CD14-positive monocyte (primary cell): ENCODE measurements around the gene TAS2R20. TPM values are rescaled to one million over a fixed set of nuclear protein-coding genes. Genes with fewer than 3 reads are reported as not detected.

Experiments
- DNase-seq, 3 donors: peaks; one replicate each; pipeline ENCODE4 v3.0.0-alpha.2; 2011 to 2022
- H2AFZ ChIP-seq: 2 replicates; pipeline ENCODE4 v1.6.0; 2012; ENCODE audit warnings: mild to moderate bottlenecking, low read depth, low read length, inconsistent platforms; ENCODE audit not compliant: insufficient read depth, poor library complexity, severe bottlenecking
- H3K27ac ChIP-seq, 2 donors: 1 replicate in 1 of 2; 2 replicates in 1 of 2; pipeline ENCODE4 v1.5.1; 2012 to 2013; ENCODE audit warnings: low read length in 2 of 2, control low read depth in 1 of 2, inconsistent platforms in 1 of 2, low read depth in 1 of 2, mild to moderate bottlenecking in 1 of 2
- H3K27me3 ChIP-seq, 2 donors: one replicate each; pipeline versions ENCODE4 v1.6.0 to v1.6.1; 2011 to 2013; ENCODE audit warnings: low read length in 2 of 2; ENCODE audit not compliant: control insufficient read depth in 2 of 2, insufficient read depth in 2 of 2
- H3K36me3 ChIP-seq, 2 donors: replicated peaks in 1 of 2; 1 replicate in 1 of 2; 2 replicates in 1 of 2; pipeline versions ENCODE4 v1.5.1 to v1.6.1; 2012 to 2013; ENCODE audit warnings: low read length in 2 of 2, control low read depth in 1 of 2, inconsistent platforms in 1 of 2, mild to moderate bottlenecking in 1 of 2; ENCODE audit not compliant: insufficient read depth in 2 of 2, control insufficient read depth in 1 of 2
- H3K4me1 ChIP-seq, 2 donors: 1 replicate in 1 of 2; 2 replicates in 1 of 2; pipeline versions ENCODE4 v1.5.1 to v1.6.1; 2012 to 2013; ENCODE audit warnings: low read length in 2 of 2, control low read depth in 1 of 2, inconsistent platforms in 1 of 2, mild to moderate bottlenecking in 1 of 2, moderate library complexity in 1 of 2; ENCODE audit not compliant: insufficient read depth in 2 of 2, control insufficient read depth in 1 of 2
- H3K4me2 ChIP-seq: replicated peaks from 2 replicates; pipeline ENCODE3; 2012; ENCODE audit warnings: low read length, moderate library complexity, mild to moderate bottlenecking; ENCODE audit not compliant: poor library complexity, severe bottlenecking; ENCODE audit errors: extremely low read depth
- H3K4me3 ChIP-seq, 3 experiments: fragments of 200-600 bp in 1 of 3; sonication (generic) in 1 of 3; replicated peaks in 1 of 3; 1 replicate in 2 of 3; 2 replicates in 1 of 3; pipeline ENCODE4 v1.5.1; 2011 to 2013; ENCODE audit warnings: low read length in 3 of 3, mild to moderate bottlenecking in 3 of 3, control low read depth in 2 of 3, low read depth in 2 of 3, inconsistent platforms in 1 of 3, moderate library complexity in 1 of 3
- H3K79me2 ChIP-seq: 2 replicates; pipeline ENCODE4 v1.6.0; 2012; ENCODE audit warnings: mild to moderate bottlenecking, control low read depth, inconsistent platforms, low read length, moderate library complexity; ENCODE audit not compliant: insufficient read depth
- H3K9ac ChIP-seq: 2 replicates; pipeline ENCODE4 v1.6.0; 2017; ENCODE audit warnings: low read length, mild to moderate bottlenecking; ENCODE audit not compliant: insufficient read depth, poor library complexity, severe bottlenecking
- H3K9me3 ChIP-seq, 2 donors: replicated peaks in 1 of 2; 1 replicate in 1 of 2; 2 replicates in 1 of 2; pipeline versions ENCODE4 v1.5.1 to v1.6.1; 2012 to 2013; ENCODE audit warnings: low read length in 2 of 2, control low read depth in 1 of 2; ENCODE audit not compliant: control insufficient read depth in 1 of 2, insufficient read depth in 1 of 2
- H4K20me1 ChIP-seq: 2 replicates; pipeline ENCODE4 v1.6.0; 2012; ENCODE audit warnings: mild to moderate bottlenecking, low read length, control low read depth, moderate library complexity; ENCODE audit not compliant: insufficient read depth
- H3K27ac Mint-ChIP-seq, 7 donors: one replicate each; pipeline ENCODE4 v1.8.0; 2020; ENCODE audit warnings: mild to moderate bottlenecking in 7 of 7, mixed read lengths in 7 of 7, moderate library complexity in 6 of 7, inconsistent platforms in 2 of 7
- H3K27me3 Mint-ChIP-seq, 3 donors: one replicate each; pipeline ENCODE4 v1.8.0; 2021 to 2022; ENCODE audit warnings: low read depth in 3 of 3, mild to moderate bottlenecking in 3 of 3, mixed read lengths in 3 of 3, moderate library complexity in 3 of 3, inconsistent platforms in 1 of 3
- H3K36me3 Mint-ChIP-seq, 2 donors: one replicate each; pipeline ENCODE4 v1.8.0; 2020; ENCODE audit warnings: mixed read lengths in 2 of 2, inconsistent platforms in 1 of 2, mild to moderate bottlenecking in 1 of 2
- H3K4me1 Mint-ChIP-seq: one replicate; pipeline ENCODE4 v1.8.0; 2020; ENCODE audit warnings: mild to moderate bottlenecking, mixed read lengths
- H3K4me3 Mint-ChIP-seq, 2 donors: one replicate each; pipeline ENCODE4 v1.8.0; 2020; ENCODE audit warnings: mild to moderate bottlenecking in 2 of 2, mixed read lengths in 2 of 2, moderate library complexity in 1 of 2
- H3K9me3 Mint-ChIP-seq, 7 donors: one replicate each; pipeline ENCODE4 v1.8.0; 2020 to 2022; ENCODE audit warnings: mixed read lengths in 7 of 7, mild to moderate bottlenecking in 6 of 7, moderate library complexity in 6 of 7, inconsistent platforms in 2 of 7
- WGBS: methylation state at CpG from one replicate; pipeline ENCODE4 v1.1.5; 2013; ENCODE audit warnings: missing lambda C conversion rate; ENCODE audit not compliant: insufficient coverage; 5-methylcytosine and 5-hydroxymethylcytosine counted together
- intact Hi-C, 2 donors: fragments of 100-400 bp; cut with micrococcal nuclease; formaldehyde crosslinking; loops; one replicate each; pipeline versions ENCODE4 v1.15.0 to v1.15.1; 2023
- polyA plus RNA-seq, 3 donors: library from polyadenylated mRNA; depleted of rRNA in 1 of 3; unstranded in 2 of 3; stranded (reverse) in 1 of 3; fragments of 300-500 nt in 2 of 3; fragments of >200 nt in 1 of 3; fragmentation: Illumina TruSeq in 2 of 3; gene quantifications; 1 replicate in 2 of 3; 2 replicates in 1 of 3; pipeline ENCODE4 v1.2.3, GENCODE V29; 2012 to 2021
- TF ChIP-seq, protein P1 (sequence below): fragments of 200-600 bp; IDR thresholded peaks from one replicate; pipeline ENCODE4 v1.8.0; 2022; ENCODE audit warnings: antibody characterized with exemption, mild to moderate bottlenecking

Gene TAS2R20
- polyA plus RNA-seq, 3 donors = 0.71 TPM; not detected in 2

DNA sequence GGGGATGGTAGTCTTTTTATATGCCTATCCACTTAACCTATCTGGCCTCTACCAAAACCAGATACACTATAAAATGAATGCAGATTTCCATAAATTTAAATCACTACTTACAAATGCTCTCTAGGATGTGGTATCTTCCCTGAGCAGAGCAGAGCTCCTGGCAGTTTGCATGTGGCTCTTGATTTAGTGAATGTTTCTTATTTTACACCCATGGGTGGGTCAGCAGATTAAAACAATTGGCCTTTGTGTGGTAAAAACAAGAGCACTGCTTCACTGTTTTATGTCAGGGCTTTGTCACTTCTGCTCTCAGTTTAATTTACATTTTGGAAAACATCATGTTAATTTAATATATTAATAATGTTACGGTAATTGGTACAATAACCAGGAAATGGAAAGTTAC is 18.8 kb upstream of the TAS2R20 start:
- H3K9ac ChIP-seq = no peak overlapping the region
- H3K36me3 ChIP-seq = peaks cover 0 to 2% of the 10 kb centered on the region in 2 donors
- H3K9me3 ChIP-seq = no peaks in the 10 kb centered on the region
- WGBS = no CpG with 5 or more reads among the region's 1 CpG
- Mint-ChIP-seq H3K36me3 (peaks cover 2 to 21% of the 10 kb centered on the region in 2 donors), H3K27ac (no peak overlapping the region), H3K27me3 (no peaks in the 10 kb centered on the region), H3K4me3 (no peak overlapping the region), H3K9me3 (peaks cover 0 to 2% (median 0%) of the 10 kb centered on the region in 7 donors), H3K4me1 (no peaks in the 10 kb centered on the region)
- no peak overlapping the region for H3K4me2 ChIP-seq
- no peak overlapping the region for H2AFZ ChIP-seq
- no peak for DNase-seq
- no peaks in the 10 kb centered on the region for H3K79me2 ChIP-seq
- H3K27me3 ChIP-seq = no peaks in the 10 kb centered on the region
- H3K27ac ChIP-seq = no peak overlapping the region
- no peak overlapping the region for H3K4me3 ChIP-seq
- TF ChIP-seq, protein P1, sequence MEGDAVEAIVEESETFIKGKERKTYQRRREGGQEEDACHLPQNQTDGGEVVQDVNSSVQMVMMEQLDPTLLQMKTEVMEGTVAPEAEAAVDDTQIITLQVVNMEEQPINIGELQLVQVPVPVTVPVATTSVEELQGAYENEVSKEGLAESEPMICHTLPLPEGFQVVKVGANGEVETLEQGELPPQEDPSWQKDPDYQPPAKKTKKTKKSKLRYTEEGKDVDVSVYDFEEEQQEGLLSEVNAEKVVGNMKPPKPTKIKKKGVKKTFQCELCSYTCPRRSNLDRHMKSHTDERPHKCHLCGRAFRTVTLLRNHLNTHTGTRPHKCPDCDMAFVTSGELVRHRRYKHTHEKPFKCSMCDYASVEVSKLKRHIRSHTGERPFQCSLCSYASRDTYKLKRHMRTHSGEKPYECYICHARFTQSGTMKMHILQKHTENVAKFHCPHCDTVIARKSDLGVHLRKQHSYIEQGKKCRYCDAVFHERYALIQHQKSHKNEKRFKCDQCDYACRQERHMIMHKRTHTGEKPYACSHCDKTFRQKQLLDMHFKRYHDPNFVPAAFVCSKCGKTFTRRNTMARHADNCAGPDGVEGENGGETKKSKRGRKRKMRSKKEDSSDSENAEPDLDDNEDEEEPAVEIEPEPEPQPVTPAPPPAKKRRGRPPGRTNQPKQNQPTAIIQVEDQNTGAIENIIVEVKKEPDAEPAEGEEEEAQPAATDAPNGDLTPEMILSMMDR = no peak
- no peaks in the 10 kb centered on the region for H4K20me1 ChIP-seq
- no peaks in the 10 kb centered on the region for H3K4me1 ChIP-seq
- intact Hi-C loops = no loop called here

DNA sequence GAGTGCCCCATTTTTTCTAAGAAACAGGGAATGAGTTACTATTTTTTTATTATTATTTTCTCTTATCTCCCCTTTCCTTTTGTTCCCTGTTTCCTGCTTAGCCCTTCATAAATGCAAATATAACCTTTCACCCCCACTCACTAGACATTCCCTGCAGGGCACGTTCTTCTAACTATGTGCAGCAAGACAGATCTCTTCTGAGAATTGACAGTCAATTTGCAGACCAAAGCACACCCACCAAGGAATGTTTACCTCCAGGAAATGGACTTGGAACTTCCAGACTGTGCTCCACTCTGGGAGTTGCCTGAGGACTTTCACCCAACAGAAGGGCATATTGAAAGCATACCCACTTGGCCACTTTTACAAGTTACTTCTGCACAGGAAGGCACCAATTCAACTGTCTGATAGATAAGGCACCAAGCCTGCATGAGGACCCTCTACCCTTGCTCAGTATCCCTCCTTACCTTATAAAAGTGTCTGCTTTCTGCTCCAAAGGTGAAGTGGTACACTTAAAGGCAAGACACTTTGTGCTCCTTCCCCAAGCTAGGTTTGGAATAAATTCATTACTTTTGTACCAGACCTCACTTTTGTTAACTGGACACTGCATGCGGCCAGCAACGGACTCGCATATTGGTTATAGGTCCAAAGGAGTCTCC is 17.8 kb upstream of the TAS2R20 start:
- H3K9me3 Mint-ChIP-seq = peaks cover 0 to 2% (median 0%) of the 10 kb centered on the region in 7 donors
- H3K4me3 Mint-ChIP-seq = no peak overlapping the region
- TF ChIP-seq, protein P1 = no peak
- H3K4me1 Mint-ChIP-seq = no peaks in the 10 kb centered on the region
- no peaks in the 10 kb centered on the region for H3K9me3 ChIP-seq
- peaks cover 1 to 21% of the 10 kb centered on the region in 2 donors for H3K36me3 Mint-ChIP-seq
- H3K27ac ChIP-seq = no peak overlapping the region
- no peak overlapping the region for H3K27ac Mint-ChIP-seq
- no peak overlapping the region for H3K4me2 ChIP-seq
- intact Hi-C loops = no loop called here
- H4K20me1 ChIP-seq = no peaks in the 10 kb centered on the region
- DNase-seq = no peak
- no peak overlapping the region for H2AFZ ChIP-seq
- no peaks in the 10 kb centered on the region for H3K79me2 ChIP-seq
- peaks cover 0 to 2% of the 10 kb centered on the region in 2 donors for H3K36me3 ChIP-seq
- H3K27me3 ChIP-seq = no peaks in the 10 kb centered on the region
- H3K4me1 ChIP-seq = no peaks in the 10 kb centered on the region
- no peak overlapping the region for H3K9ac ChIP-seq
- H3K27me3 Mint-ChIP-seq = no peaks in the 10 kb centered on the region
- no peak overlapping the region for H3K4me3 ChIP-seq
- 88% methylated on average over 4 of the region's 4 CpGs for WGBS
